Testis (tissue), 3 donors: ENCODE measurements around the gene OTULIN. TPM values are rescaled to one million over a fixed set of nuclear protein-coding genes. Genes with fewer than 3 reads are reported as not detected.

ENCODE experiments used
- DNase-seq: peaks from one replicate; pipeline ENCODE4 v3.0.0-alpha.2; 2019
- H3K27ac ChIP-seq, 2 donors: fragments of 200-600 bp; sonication (generic); one replicate each; pipeline ENCODE4 v1.5.1; 2019
- H3K27me3 ChIP-seq: fragments of 200-600 bp; sonication (generic); one replicate; pipeline ENCODE4 v1.5.1; 2019
- H3K36me3 ChIP-seq: fragments of 200-600 bp; sonication (generic); one replicate; pipeline ENCODE4 v1.5.1; 2017; ENCODE audit warnings: low read depth; ENCODE audit errors: missing control alignments
- H3K4me1 ChIP-seq: fragments of 200-600 bp; sonication (generic); one replicate; pipeline ENCODE4 v1.5.1; 2019
- H3K4me3 ChIP-seq, 2 donors: fragments of 200-600 bp; sonication (generic); one replicate each; pipeline ENCODE4 v1.5.1; 2017 to 2019
- H3K9me3 ChIP-seq: fragments of 200-600 bp; sonication (generic); one replicate; pipeline ENCODE4 v1.5.1; 2017
- CTCF ChIP-seq, 3 experiments: fragments of 450-650 bp in 2 of 3; fragments of 200-600 bp in 1 of 3; sonication (generic) in 1 of 3; IDR thresholded peaks; one replicate each; pipeline ENCODE4 v1.5.1; 2016 to 2019; ENCODE audit warnings: antibody characterized with exemption in 3 of 3, mild to moderate bottlenecking in 2 of 3, moderate library complexity in 1 of 3
- POLR2A ChIP-seq: fragments of 450-650 bp; IDR thresholded peaks from one replicate; pipeline ENCODE4 v1.6.1; 2017; ENCODE audit warnings: antibody characterized with exemption, mild to moderate bottlenecking, moderate library complexity
- WGBS, 2 donors: methylation state at CpG; one replicate each; pipeline ENCODE4 v1.1.5; 2018; 5-methylcytosine and 5-hydroxymethylcytosine counted together
- intact Hi-C: fragments of 100-400 bp; cut with DNase I; formaldehyde crosslinking; loops from one replicate; pipeline ENCODE4 v1.15.1; 2023; ENCODE audit warnings: low total_unique reads
- polyA plus RNA-seq: library from polyadenylated mRNA; stranded (reverse); fragments of 350-450 nt; fragmentation: Illumina TruSeq; extraction: RNeasy Lipid Tissue Mini Kit (QIAGEN cat#74804); gene quantifications from one replicate; pipeline ENCODE4 v1.2.3, GENCODE V29; 2014; ENCODE audit warnings: low read depth, low replicate concordance; ENCODE audit not compliant: insufficient read depth
- total RNA-seq, 2 donors: library from RNA; depleted of rRNA; stranded (reverse); fragments of >200 nt; gene quantifications; one replicate each; pipeline ENCODE4 v1.2.3, GENCODE V29; 2016

OTULIN gene
- total and polyA plus RNA-seq, 3 donors from 2014 or later, result 32.7 to 41.0 (median 33.8) TPM

GRCh38 chr5:14716755-14717752 is 52.5 kb downstream of the OTULIN start:
- TF ChIP-seq CTCF (IDR thresholded peaks at IDR 0.05) (no peak), POLR2A (no peak)
- intact Hi-C loops, result no loop called here
- no peak overlapping the region for H3K27ac ChIP-seq
- no peaks in the 10 kb centered on the region for H3K27me3 ChIP-seq
- H3K9me3 ChIP-seq, result no peaks in the 10 kb centered on the region
- H3K4me3 ChIP-seq, result no peak overlapping the region
- no peaks in the 10 kb centered on the region for H3K4me1 ChIP-seq
- WGBS, 2 donors, result 83 to 85% methylated on average over 13 of the region's 13 CpGs
- DNase-seq, result no peak
- no peaks in the 10 kb centered on the region for H3K36me3 ChIP-seq

- Histone ChIP-seq H3K27ac (no peak overlapping the region), H3K36me3 (no peaks in the 10 kb centered on the region), H3K4me3 (no peak overlapping the region), H3K9me3 (no peaks in the 10 kb centered on the region), H3K27me3 (no peaks in the 10 kb centered on the region), H3K4me1 (no peaks in the 10 kb centered on the region)
- DNase-seq, result no peak
- intact Hi-C loops, result no loop called here
- TF ChIP-seq POLR2A, result no peak
- no peak for TF ChIP-seq CTCF (IDR thresholded peaks at IDR 0.05)
- WGBS, 2 donors, result 90% methylated on average over 5 of the region's 5 CpGs
These were observed 54.3 kb downstream of the OTULIN start for GRCh38 chr5:14718778-14719177.

GRCh38 chr5:14720236-14720923 is 55.9 kb downstream of the OTULIN start:
- intact Hi-C loops, result no loop called here
- TF ChIP-seq POLR2A (no peak), CTCF (IDR thresholded peaks at IDR 0.05) (no peak)
- WGBS, 2 donors, result 90 to 91% methylated on average over 3 of the region's 3 CpGs
- no peak for DNase-seq
- Histone ChIP-seq H3K27me3 (no peaks in the 10 kb centered on the region), H3K4me3 (no peak overlapping the region), H3K36me3 (no peaks in the 10 kb centered on the region), H3K9me3 (no peaks in the 10 kb centered on the region), H3K4me1 (no peaks in the 10 kb centered on the region), H3K27ac (no peak overlapping the region)

GRCh38 chr5:14721990-14722656 is 57.6 kb downstream of the OTULIN start:
- H3K27me3 ChIP-seq, result no peaks in the 10 kb centered on the region
- intact Hi-C loops, result no loop called here

More at GRCh38 chr5:14721990-14722656, 57.6 kb downstream of the OTULIN start:
- no peak overlapping the region for H3K4me3 ChIP-seq
- H3K36me3 ChIP-seq, result no peaks in the 10 kb centered on the region
- no peak overlapping the region for H3K27ac ChIP-seq
- DNase-seq, result no peak
- peaks cover 3% of the 10 kb centered on the region for H3K4me1 ChIP-seq
- WGBS, 2 donors, result 91 to 94% methylated on average over 7 of the region's 7 CpGs
- H3K9me3 ChIP-seq, result no peaks in the 10 kb centered on the region
- TF ChIP-seq CTCF (IDR thresholded peaks at IDR 0.05) (no peak), POLR2A (no peak)
